Prostate gland (tissue), 2 donors: ENCODE data around the gene GNS. TPM values are rescaled to one million over a fixed set of nuclear protein-coding genes. Genes with fewer than 3 reads are reported as not detected.

ENCODE experiments used
- DNase-seq: peaks from one replicate; pipeline ENCODE4 v3.0.0-alpha.2; 2019; ENCODE audit warnings: low spot score
- H3K27ac ChIP-seq, 2 donors: fragments of 200-600 bp; sonication (generic); 2 replicates each; pipeline ENCODE4 v1.5.1; 2017 to 2019
- H3K27me3 ChIP-seq: fragments of 200-600 bp; sonication (generic); replicated peaks from 2 replicates; pipeline ENCODE4 v1.5.1; 2019; ENCODE audit not compliant: insufficient read depth
- H3K36me3 ChIP-seq, 2 donors: fragments of 200-600 bp; sonication (generic); 1 replicate in 1 of 2; 2 replicates in 1 of 2; pipeline versions ENCODE4 v1.5.1 to v1.8.1; 2017 to 2019
- H3K4me1 ChIP-seq: fragments of 200-600 bp; sonication (generic); replicated peaks from 2 replicates; pipeline ENCODE4 v1.5.1; 2019
- H3K4me3 ChIP-seq, 2 donors: fragments of 200-600 bp; sonication (generic); 2 replicates each; pipeline ENCODE4 v1.5.1; 2017 to 2019
- H3K9me3 ChIP-seq: fragments of 200-600 bp; sonication (generic); 2 replicates; pipeline ENCODE4 v1.5.1; 2017
- CTCF ChIP-seq, 4 experiments: fragments of 200-600 bp in 2 of 4; fragments of 450-650 bp in 2 of 4; sonication (generic) in 2 of 4; IDR thresholded peaks; 1 replicate in 3 of 4; 2 replicates in 1 of 4; pipeline ENCODE4 v1.5.1; 2016 to 2019; ENCODE audit warnings: antibody characterized with exemption in 4 of 4, mild to moderate bottlenecking in 2 of 4, moderate library complexity in 2 of 4
- POLR2A ChIP-seq: fragments of 450-650 bp; IDR thresholded peaks from one replicate; pipeline ENCODE4 v1.6.1; 2016; ENCODE audit warnings: antibody characterized with exemption, mild to moderate bottlenecking
- POLR2AphosphoS5 ChIP-seq: sonication (generic); formaldehyde crosslinking; IDR thresholded peaks from one replicate; pipeline ENCODE4 v1.6.1; 2017; ENCODE audit warnings: antibody characterized with exemption
- WGBS: methylation state at CpG from one replicate; pipeline ENCODE4 v1.1.5; 2018; 5-methylcytosine and 5-hydroxymethylcytosine counted together
- intact Hi-C: fragments of 100-400 bp; cut with DNase I; formaldehyde crosslinking; loops from one replicate; pipeline ENCODE4 v1.14.2; 2022
- total RNA-seq, 2 donors: library from RNA; depleted of rRNA; stranded (reverse); fragments of >200 nt; gene quantifications; one replicate each; pipeline ENCODE4 v1.1.0, GENCODE V29; 2016

GNS gene
- total RNA-seq, 2 donors from 2014 or later, result 77.7 to 98.7 TPM

- intact Hi-C loops, result no loop called here
- H3K36me3 ChIP-seq, result no peaks in the 10 kb centered on the region
- no peaks in the 10 kb centered on the region for H3K9me3 ChIP-seq
- H3K4me1 ChIP-seq, result no peaks in the 10 kb centered on the region
- no peak for TF ChIP-seq CTCF (IDR thresholded peaks at IDR 0.05)
- TF ChIP-seq POLR2AphosphoS5, result no peak
- TF ChIP-seq POLR2A, result no peak
- 82% methylated on average over 5 of the region's 5 CpGs for WGBS
- H3K4me3 ChIP-seq, result no peak overlapping the region
- no peak overlapping the region for H3K27ac ChIP-seq
- no peak for DNase-seq
- H3K27me3 ChIP-seq, result no peaks in the 10 kb centered on the region
These were observed 77.8 kb downstream of the GNS start for GRCh38 chr12:64681200-64682052.

GRCh38 chr12:64680235-64680634 lies 79.0 kb downstream of the GNS start:
- no peak for DNase-seq
- Histone ChIP-seq H3K9me3 (no peaks in the 10 kb centered on the region), H3K27me3 (no peaks in the 10 kb centered on the region), H3K4me1 (no peaks in the 10 kb centered on the region), H3K36me3 (no peaks in the 10 kb centered on the region), H3K27ac (peak overlapping the region; percentile 35 to 36), H3K4me3 (no peak overlapping the region)
- WGBS, result 41% methylated on average over 4 of the region's 4 CpGs
- intact Hi-C loops, result no loop called here
- TF ChIP-seq CTCF (IDR thresholded peaks at IDR 0.05) (no peak), POLR2A (no peak), POLR2AphosphoS5 (no peak)

- Histone ChIP-seq H3K27ac (peak overlapping the region; percentile 35 to 36), H3K36me3 (no peaks in the 10 kb centered on the region), H3K27me3 (no peaks in the 10 kb centered on the region), H3K9me3 (no peaks in the 10 kb centered on the region), H3K4me1 (no peaks in the 10 kb centered on the region), H3K4me3 (no peak overlapping the region)
- no peak for TF ChIP-seq CTCF (IDR thresholded peaks at IDR 0.05)
- no peak for TF ChIP-seq POLR2A
- TF ChIP-seq POLR2AphosphoS5, result peak; percentile 60
- WGBS, result 32% methylated on average over 9 of the region's 9 CpGs
- peak; percentile 74 for DNase-seq
- intact Hi-C loops, result no loop called here
These were observed 79.7 kb downstream of the GNS start for GRCh38 chr12:64679487-64680001.

- Histone ChIP-seq H3K36me3 (no peaks in the 10 kb centered on the region), H3K4me1 (no peaks in the 10 kb centered on the region), H3K27ac (peak overlapping the region; percentile 35 to 36), H3K27me3 (no peaks in the 10 kb centered on the region), H3K9me3 (no peaks in the 10 kb centered on the region), H3K4me3 (no peak overlapping the region)
- intact Hi-C loops, result no loop called here
- no peak for DNase-seq
- no peak for TF ChIP-seq POLR2A
- no peak for TF ChIP-seq CTCF (IDR thresholded peaks at IDR 0.05)
- no peak for TF ChIP-seq POLR2AphosphoS5
- 86% methylated on average over 5 of the region's 5 CpGs for WGBS
These were observed 80.4 kb downstream of the GNS start for GRCh38 chr12:64678835-64679234.

- WGBS, result 78% methylated on average over 2 of the region's 2 CpGs
- H3K4me3 ChIP-seq, result no peak overlapping the region
- intact Hi-C loops, result no loop called here
- H3K36me3 ChIP-seq, result no peaks in the 10 kb centered on the region
- H3K27ac ChIP-seq, result no peak overlapping the region
- no peak for TF ChIP-seq POLR2AphosphoS5
- no peaks in the 10 kb centered on the region for H3K27me3 ChIP-seq
- no peak for DNase-seq
- no peaks in the 10 kb centered on the region for H3K4me1 ChIP-seq
- H3K9me3 ChIP-seq, result no peaks in the 10 kb centered on the region
These were observed 81.0 kb downstream of the GNS start for GRCh38 chr12:64678248-64678647.
